GM18517 (cell line): ENCODE measurements around the gene RAD51B.
"Not testable (repeated sequence)": the region's sequence is repeated elsewhere in the genome, so short reads cannot be mapped to it uniquely, and the experiment has no call there.

ENCODE experiments used
- ATAC-seq: cut with Tn5 transposase; IDR thresholded peaks from one replicate; pipeline ENCODE4 v1.9.1; 2021; ENCODE audit warnings: mild to moderate bottlenecking, moderate library complexity; ENCODE audit not compliant: unreplicated experiment

The RAD51B gene

GRCh38 chr14:68166731-68167382 lies 347.3 kb downstream of the RAD51B start:
- no peak for ATAC-seq

GRCh38 chr14:68167383-68168087 lies 348.0 kb downstream of the RAD51B start:
- no peak for ATAC-seq

- ATAC-seq = no peak
These were observed 349.0 kb downstream of the RAD51B start for GRCh38 chr14:68168460-68169109.

- no peak for ATAC-seq
These were observed 352.6 kb downstream of the RAD51B start for GRCh38 chr14:68172216-68172615.

- no peak for ATAC-seq
These were observed 353.0 kb downstream of the RAD51B start for GRCh38 chr14:68172627-68173026.

- ATAC-seq = no peak
These were observed 353.8 kb downstream of the RAD51B start for GRCh38 chr14:68173227-68173972.

GRCh38 chr14:68174446-68174845 lies 354.9 kb downstream of the RAD51B start:
- no peak for ATAC-seq

GRCh38 chr14:68176687-68177086 lies 357.1 kb downstream of the RAD51B start:
- ATAC-seq = no peak

- no peak for ATAC-seq
These were observed 358.1 kb downstream of the RAD51B start for GRCh38 chr14:68177728-68178127.

GRCh38 chr14:68178282-68178681 lies 358.7 kb downstream of the RAD51B start:
- no peak for ATAC-seq

- no peak for ATAC-seq
These were observed 362.1 kb downstream of the RAD51B start for GRCh38 chr14:68181519-68182326.

GRCh38 chr14:68182492-68182891 lies 362.9 kb downstream of the RAD51B start:
- no peak for ATAC-seq

- not testable (repeated sequence) for ATAC-seq
These were observed 367.1 kb downstream of the RAD51B start for GRCh38 chr14:68186500-68187276.

- ATAC-seq = no peak
These were observed 368.6 kb downstream of the RAD51B start for GRCh38 chr14:68188174-68188573.

- no peak for ATAC-seq
These were observed 370.5 kb downstream of the RAD51B start for GRCh38 chr14:68190032-68190431.

- no peak for ATAC-seq
These were observed 372.2 kb downstream of the RAD51B start for GRCh38 chr14:68191567-68192321.

GRCh38 chr14:68192935-68193334 lies 373.4 kb downstream of the RAD51B start:
- ATAC-seq = no peak

- ATAC-seq = no peak
These were observed 374.5 kb downstream of the RAD51B start for GRCh38 chr14:68193970-68194681.
